HTR-8/SVneo (cell line): ENCODE results near the gene SLC9A2.

Experiments
- DNase-seq: peaks from one replicate; pipeline ENCODE4 v3.0.0; 2011; ENCODE audit warnings: low spot score, mixed read lengths; ENCODE audit not compliant: insufficient read length
- FAIRE-seq: peaks from 2 replicates; lab custom pipeline; 2011; peaks lifted over from hg19 to GRCh38; lab: Jason Lieb, UNC

SLC9A2 gene

DNA sequence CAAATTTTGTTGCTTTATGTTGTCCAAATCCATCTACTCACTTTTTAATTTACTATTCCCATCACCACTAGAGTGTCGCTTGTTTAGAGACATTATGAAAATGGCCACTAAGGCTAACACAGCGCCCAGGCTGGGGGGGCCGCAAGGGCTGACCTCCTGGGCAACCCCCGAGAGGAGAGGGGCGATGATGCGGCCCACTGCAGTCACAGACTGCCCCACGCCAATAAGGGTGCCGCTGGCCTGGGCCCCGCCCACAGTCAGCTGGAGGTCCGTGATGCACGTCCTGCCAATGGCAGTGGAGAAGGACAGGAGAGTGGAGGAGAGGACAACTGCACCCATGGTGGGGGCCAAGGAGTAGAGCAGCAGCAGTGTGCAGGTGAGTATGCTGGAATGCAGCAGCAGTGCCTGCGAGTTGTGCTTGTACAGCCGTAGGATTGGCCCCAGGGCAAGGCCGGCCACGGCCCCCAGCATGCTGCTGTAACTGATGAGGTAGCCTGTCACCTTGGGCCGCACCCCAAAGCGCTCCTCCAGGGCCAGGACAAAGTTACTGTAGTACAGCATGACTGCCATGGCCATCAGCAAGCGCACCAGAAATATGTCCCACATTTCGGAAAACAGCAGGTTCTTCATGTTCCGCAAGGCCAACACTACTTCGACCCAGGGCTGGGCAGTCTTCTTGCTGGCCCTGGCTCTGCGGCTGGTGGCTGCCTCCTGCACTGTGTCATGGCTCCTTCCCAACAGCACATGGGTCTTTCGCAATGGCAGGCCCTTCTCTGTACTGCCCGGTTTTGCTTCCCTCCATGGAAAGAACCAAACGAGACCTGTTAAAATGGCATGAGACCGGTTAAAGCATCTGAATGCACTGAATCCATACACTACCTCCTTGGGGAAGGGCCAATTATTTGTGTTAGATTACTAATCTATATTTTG is 99.3 kb downstream of the SLC9A2 start:
- DNase-seq = no peak

GRCh38 chr2:102724016-102724490 is 104.7 kb downstream of the SLC9A2 start:
- no peak for DNase-seq
- no peak for FAIRE-seq

More for the DNA sequence above, 99.3 kb downstream of the SLC9A2 start:
- peak; percentile 9 for FAIRE-seq

GRCh38 chr2:102724553-102724952 is 105.2 kb downstream of the SLC9A2 start:
- DNase-seq (no peak), FAIRE-seq (no peak)

GRCh38 chr2:102726128-102727087 is 107.1 kb downstream of the SLC9A2 start:
- DNase-seq = no peak

DNA sequence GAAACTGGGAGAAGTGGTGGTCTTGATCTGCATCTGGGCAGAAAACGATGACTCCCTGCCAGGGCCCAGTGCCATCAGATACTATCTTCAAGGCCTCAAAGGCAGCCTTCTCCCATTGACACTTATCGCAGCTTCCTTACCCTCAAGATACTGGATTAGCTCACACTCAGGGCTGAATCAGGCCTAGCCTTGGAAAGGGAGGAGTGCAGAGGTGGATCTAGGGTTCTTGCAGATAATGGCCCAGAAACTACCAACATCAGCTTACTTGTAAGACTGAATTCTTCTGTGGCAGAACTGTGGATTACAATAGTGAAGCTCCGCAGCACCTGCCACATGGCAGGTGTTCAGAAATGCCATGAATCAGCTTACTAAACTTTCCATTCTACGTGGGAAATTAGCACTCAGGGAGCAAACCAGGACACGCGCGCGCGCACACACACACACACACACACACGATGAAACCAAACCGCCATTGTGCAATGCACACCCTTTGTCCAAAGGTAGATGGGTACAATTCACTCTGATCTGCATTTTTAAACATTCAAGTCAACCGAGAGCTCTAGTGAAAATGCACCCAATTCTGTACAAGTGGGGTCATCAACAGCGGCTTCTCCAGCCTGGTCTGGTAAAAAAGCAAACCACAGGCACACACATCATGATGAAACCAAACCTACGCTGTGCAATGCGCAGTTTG is 116.2 kb downstream of the SLC9A2 start:
- FAIRE-seq = no peak
- no peak for DNase-seq

More at GRCh38 chr2:102726128-102727087, 107.1 kb downstream of the SLC9A2 start:
- no peak for FAIRE-seq

- FAIRE-seq (no peak), DNase-seq (no peak)
Measured at GRCh38 chr2:102736110-102736409, 116.7 kb downstream of the SLC9A2 start.

DNA sequence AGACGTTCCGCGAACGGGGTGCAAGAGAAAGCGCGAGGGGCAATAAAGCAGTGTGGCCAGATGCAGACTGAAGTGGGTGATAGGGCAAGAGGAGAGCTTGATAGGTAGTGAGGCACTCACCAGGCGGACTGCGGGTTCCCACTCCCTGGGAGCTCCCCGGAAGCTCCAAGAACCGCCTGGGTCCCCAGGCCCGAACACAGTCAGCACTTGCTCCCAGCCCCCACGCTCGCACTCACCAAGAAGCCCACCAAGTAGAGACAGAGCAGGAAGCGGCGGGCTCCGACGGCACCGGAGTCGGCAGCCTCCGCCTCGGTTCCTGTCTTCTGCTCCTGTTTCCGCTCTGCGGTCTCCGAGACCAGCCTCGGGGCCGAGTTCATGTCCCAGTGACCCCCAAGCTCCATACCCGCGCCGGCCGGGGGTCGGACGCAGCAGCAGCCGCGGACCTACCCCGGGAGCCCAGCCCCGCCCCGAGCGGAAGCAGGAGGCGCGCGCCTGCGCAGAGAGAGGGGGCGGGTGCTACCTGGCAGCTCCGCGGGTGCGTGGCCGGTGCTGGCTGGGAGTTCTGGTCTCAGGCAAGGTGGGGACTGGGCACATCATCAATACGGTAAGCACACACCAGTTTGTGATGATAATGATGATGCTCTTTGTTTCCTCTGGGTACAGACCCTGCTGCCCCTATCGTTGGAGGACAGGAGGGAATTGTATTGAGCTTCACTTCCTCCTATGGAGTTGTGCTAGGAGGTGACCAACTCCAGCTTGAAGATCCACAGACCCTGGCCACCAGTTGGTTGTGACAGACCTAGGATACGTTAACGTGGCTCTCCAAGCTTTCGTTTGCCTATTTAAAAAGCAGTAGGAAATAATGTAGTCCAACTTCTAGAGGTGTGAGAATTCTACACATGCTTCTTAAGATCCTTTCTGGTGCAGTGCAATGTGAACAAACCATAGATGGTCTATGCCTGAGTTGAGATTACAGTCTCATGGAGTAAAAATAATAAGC is 117.4 kb downstream of the SLC9A2 start:
- DNase-seq = peak; percentile 81
- FAIRE-seq = no peak

DNA sequence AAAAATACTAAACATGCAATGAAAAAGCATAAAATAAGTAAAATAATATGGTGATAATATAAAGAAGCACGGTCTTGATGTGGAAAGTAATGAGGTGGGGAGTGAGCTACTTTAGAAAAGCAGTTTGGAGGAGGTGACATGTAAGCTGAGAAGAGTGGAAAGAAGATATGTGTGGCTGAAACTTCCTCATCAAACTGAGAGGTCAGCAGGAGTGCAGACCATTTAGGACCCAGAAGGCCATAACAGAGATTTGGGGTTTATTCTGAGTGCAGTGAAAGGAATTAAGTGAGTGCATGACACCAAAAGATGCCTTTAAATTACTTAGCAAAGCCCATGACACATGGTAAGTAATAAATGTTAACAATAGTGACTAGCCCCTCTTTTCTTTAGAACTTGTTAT is 118.1 kb downstream of the SLC9A2 start:
- FAIRE-seq = no peak
- DNase-seq = no peak

DNA sequence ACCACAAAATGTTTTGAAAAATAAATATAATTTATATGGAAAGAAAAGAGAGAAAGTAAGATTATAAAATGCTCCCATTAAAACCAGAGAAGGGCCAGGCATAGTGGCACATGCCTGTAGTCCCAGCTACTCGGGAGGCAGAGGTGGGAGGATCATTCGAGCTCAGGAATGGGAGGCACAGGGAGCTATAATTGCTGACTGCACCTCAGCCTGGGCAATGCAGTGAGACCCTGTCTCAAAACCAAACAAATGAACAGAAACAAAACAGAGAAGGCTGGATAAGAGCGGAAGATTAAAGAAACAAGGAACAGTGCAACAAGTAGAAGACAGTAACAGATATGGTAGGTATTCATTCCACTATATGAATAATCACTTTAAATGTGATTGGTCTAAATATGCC is 123.9 kb downstream of the SLC9A2 start:
- DNase-seq (no peak), FAIRE-seq (no peak)

GRCh38 chr2:102748107-102748506 is 128.8 kb downstream of the SLC9A2 start:
- FAIRE-seq (no peak), DNase-seq (no peak)

GRCh38 chr2:102749938-102750337 is 130.6 kb downstream of the SLC9A2 start:
- FAIRE-seq = no peak
- no peak for DNase-seq

DNA sequence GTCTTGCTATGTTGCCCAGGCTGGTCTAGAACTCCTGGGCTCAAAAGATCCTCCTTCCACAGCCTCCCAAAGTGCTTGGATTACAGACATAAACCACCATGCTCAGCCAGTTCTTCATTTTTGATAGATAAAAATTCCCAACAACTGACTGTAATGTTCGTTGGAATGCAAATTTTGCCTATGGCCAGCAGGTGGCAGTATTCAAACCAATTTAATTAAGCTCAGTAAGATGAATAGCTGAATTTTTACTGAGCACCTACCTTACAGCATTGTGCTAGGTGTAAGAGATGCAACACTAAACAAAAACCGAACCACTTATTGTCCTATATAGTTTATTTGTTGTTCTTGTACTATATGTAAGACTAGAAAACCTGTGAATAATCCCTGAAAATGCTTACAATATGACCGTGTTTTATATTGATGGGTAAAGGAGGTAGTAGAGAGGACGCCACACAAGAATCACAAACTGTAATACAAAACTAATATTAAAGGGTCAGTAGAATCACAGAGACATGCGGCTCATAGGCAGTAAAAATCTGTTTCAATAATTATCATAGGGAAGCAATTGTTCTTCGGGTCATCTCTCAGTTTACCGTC is 134.3 kb downstream of the SLC9A2 start:
- DNase-seq (peak; percentile 20), FAIRE-seq (no peak)

GRCh38 chr2:102754456-102755145 is 135.2 kb downstream of the SLC9A2 start:
- DNase-seq = no peak
- FAIRE-seq = no peak

GRCh38 chr2:102755284-102755683 is 135.9 kb downstream of the SLC9A2 start:
- DNase-seq (no peak), FAIRE-seq (no peak)

DNA sequence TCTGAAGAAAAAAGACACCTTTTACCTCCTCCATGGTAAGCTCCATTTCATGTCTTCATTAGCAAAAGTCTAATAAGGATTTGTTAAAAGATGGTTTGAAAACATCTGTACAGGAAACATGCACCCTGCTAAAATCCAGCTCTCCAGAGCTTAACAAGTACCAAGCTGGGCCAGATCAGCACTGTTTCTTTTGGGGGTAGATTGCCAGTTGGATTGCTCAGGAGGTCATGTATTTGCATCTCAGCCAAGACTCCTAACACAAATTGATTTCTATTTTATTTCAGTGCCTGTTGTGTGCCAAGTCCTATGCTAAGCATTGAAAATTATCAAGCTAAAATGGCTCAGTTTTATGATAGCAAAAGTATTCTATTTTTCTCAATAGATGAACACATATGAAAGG is 139.1 kb downstream of the SLC9A2 start:
- FAIRE-seq = no peak
- DNase-seq = no peak
